Fibroblast of upper back skin (primary cell): ENCODE data around the gene RPS5.
A peak's percentile ranks its signal among the peaks of the same experiment; 100 is the strongest.
"Not testable (repeated sequence)": the region's sequence is repeated elsewhere in the genome, so short reads cannot be mapped to it uniquely, and the experiment has no call there.

Experiments
- DNase-seq: peaks from one replicate; pipeline ENCODE4 v3.0.0-alpha.2; 2013

The RPS5 gene

DNA sequence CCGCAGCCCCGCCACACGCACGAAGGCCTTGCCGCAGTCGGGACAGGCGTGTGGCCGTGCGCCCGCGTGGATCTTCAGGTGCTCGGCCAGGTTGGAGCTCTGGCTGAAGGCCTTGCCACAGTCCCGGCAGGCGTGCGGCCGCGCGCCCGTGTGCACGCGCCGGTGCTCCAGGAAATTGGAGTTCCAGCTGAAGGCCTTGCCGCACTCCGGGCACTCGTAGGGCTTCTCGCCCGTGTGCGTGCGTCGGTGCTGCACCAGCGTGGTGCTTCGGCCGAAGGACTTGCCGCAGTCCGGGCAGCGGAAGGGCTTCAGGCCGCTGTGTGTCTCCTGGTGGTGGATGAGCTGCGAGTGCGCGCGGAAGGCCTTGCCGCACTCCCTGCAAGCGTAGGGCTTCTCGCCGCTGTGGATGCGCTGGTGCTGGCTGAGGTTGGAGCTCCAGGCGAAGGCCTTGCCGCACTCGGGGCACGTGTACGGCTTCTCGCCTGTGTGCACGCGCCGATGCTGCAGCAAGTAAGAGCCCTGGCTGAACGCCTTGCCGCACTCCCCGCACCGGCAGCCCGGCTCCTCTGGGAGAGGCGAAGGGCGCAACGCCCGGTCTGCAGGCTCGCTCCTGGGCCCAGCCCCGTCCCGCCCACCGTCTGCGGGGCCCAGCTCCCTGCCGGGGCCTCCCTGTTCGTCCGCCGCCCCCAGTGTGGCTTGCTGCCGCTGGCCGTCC is 30.1 kb upstream of the RPS5 start:
- DNase-seq: peak; percentile 5

DNA sequence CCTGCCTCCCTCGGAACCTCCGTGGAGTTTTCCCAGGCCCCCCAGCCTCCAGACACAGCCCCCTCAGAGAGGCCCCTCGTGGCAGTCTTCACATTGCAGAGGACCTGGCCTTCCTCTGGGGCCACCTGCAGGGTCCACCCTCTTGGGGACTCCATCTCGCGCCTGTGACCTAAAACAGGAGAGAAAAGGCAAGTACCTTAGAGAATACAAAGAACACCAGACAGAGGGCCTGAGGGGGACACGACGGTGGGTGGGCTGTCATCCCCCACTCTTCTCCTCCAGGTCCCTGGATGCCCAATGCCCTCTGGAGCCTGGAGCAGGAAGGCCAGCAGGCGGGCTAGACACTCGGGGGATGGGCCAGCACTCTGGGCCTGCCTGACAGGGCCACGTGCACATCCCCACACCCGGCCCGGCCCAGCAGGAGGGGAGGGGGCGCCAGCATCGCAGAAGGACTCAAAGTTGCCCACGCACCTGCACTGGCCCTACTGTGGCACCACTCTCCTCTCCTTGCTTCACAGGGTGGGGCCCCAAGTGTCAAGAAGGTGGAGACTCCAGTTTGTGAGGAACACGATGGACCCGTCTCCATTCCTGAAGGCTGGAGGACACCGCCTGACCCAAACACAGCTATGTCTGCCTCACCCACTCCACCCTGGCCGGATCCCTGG is 29.5 kb upstream of the RPS5 start:
- no peak for DNase-seq

DNA sequence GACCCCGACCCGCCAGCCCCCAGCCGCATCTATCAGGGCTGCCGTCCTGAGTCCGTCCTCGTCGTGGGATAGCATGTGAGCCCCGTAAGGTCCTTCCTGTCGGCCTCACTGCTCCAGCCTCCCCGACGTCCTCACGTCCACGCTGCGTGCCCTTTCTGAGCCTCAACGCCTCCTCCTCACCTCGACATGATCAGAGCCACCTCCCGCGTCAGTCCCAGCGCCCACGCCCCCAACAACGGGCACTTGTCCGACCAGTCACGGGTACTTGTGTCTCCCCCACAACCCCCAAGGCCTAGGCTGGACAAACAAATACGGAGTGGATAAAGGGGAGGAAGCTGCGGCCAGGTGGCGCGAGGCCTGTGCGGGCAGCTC is 25.2 kb upstream of the RPS5 start:
- DNase-seq: peak; percentile 43

DNA sequence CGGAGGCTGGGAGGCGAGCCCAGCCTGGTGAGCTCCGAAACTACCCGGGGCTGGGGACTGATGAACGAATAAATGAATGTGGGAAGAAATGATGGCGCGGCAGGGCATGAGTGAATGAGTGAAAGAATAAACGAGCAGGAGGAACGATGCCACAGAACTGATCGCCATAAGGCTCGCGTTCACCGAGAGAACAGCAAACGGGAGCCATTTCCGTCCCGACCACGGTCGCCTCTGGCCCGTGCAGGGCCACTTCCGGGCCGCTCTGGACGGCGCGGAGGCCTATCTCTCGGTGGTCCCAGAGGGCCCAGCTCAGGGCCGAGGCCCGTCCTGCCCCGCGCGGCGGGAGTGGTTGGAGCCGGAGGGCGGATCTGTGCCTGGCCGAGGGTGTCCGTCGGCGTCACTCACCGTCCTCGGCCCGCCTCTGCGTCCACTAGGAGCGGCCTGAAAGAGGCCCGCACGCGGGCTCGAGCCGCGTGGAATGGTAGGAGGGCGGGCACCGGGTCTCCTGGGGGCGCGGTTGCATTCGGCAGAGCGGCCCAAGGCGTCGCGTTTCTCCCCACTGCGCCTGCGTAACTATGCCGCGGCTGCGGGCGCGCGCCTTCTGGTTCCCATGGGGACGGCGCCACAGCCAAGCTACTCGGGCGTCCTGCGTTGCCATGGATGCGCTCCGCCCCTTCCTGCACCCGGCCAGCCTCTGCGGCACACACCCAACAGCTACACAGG is 24.6 kb upstream of the RPS5 start, which contains the start of gene ZNF497:
Gene ZNF497, minus strand, starts transcription at position 480 of the 723 bp plus-strand sequence. CDS start 5,116 bp downstream, outside the sequence.
- DNase-seq: peak; percentile 95

- no peak for DNase-seq
These were observed 22.9 kb upstream of the RPS5 start for GRCh38 chr19:58364146-58364545.

DNA sequence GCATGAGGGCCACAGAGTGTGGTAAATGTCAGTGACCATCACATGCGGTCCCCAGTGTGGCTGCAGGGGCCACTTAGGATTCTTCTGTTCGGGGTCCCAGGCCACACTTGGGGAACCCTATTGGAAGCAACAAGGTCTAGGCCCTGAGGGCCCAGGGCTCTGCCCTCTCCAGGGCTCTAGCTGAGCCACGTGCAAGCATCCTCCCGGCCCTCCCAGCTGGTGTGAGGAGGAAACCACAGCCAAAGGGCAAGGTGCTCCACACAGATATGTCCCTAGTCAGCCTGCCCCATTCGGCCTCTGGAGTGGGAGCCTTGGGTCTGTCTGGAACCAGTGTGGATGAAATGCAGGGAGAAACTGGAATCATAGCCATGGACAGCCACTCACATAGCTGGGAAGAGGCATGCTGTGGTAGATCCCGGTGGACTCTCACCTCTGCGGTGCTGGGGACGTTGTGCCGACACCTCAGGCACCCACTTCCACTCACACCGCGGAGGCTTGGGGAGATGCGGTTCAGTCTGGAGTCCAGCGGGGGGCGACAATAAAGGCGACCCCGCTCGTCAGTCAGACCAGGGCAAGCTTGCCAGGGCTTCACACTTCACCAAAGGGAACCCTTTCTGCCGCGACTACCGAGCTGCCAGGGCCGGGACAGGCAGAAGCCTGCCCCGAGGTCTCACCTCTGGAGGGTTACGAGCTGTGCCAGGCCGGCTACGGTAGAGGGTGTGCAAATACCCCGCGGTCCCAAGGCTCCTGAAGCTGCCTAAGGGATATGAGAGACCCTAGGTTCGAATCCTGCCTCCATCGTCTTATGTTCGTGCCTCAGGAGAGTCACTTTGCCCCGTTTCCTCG is 20.3 kb upstream of the RPS5 start:
- no peak for DNase-seq

GRCh38 chr19:58367698-58368454 is 19.2 kb upstream of the RPS5 start:
- no peak for DNase-seq

DNA sequence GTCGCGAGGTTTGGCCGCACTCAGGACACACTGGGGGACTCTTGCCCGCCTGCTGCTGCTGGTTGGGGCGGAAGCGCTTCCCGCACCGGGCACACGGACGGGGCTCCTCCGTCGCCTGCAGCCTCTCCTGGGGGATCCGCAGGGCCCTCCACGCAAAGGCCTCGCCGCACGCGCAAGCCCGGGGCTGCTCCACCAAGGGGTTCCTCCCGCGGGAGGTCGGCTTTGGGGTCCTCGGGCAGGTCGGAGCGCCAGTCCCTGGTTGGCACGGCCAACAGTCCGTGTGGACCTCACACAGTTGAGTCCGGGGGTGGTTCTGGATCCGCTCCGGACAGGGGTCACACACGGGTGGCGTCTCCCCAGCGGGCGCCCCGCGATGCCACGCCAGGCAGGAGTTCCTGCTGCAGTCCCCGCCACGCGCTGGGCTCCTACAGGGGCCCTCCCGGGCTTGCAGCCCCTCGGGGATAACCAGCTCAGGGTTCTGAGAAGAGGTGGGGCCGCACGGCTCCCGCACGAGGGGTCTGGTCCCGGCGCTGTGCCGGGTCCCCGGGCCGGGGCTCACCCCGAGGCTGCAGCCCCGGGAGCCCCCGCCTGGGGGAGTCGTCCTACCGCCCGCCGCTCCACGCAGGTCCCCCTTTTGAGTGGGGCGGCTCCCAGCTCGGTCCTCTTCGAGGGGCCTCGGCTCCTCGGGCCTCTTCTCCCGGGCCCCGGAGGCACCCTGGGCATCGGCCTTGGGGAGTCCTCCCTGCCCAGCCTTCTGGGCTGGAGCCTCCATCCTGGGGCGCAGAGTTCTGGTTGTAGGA is 18.3 kb upstream of the RPS5 start:
- DNase-seq: no peak

DNA sequence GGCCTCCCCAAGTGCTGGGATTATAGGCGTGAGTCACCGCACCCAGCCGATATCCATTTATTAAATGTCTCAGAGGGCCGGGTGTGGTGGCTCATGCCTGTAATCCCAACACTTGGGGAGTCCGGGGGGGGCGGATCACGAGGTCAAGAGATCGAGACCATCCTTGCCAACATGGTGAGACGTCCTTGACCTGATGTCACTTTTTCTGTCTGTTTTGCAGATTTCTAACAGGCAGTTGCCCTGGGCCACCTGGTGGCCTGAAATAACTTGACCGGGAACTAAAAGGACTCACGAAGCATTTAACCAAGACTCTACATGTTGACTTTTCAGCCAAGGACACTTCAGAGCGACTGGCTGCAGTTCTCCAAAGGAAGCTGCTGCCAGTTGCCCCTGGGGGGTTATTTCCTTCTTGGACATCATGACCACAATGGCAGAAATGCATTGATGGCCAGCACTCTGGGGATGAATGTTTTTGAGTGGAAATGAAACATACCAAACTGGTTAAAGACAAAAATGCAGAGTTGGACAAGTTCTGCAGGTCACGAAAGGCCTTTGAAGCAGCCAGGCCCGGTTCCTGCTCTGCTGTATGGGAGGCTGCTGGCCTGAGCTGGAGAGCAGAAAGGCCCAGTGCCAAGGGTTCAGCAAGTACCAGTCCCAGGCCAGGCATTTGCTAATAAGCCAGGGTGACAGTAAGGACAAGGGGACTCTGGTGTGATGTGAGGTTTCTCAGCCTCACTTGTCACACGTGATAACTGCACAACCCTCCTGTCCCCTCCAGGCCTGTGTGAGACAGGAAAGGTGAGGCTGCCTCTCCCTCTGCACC is 14.5 kb upstream of the RPS5 start:
- DNase-seq: no peak

- DNase-seq: no peak
These were observed 12.9 kb upstream of the RPS5 start for GRCh38 chr19:58374200-58374599.

DNA sequence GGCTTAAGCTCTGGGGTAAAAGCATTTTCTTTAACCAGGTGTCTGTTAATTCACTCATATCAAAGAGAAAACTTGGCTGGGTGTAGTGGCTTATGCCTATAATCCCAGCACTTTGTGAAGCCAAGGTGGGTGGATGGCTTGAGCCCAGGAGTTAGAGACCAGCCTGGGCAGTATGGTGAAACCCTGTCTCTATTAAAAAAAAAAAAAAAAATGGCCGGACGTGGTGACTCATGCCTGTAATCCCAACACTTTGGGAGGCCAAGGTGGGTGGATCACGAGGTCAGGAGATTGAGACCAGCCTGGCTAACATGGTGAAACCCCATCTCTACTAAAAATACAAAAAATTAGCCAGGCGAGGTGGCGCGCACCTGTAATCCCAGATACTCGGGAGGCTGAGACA is 10.3 kb upstream of the RPS5 start:
- not testable (repeated sequence) for DNase-seq

- no peak for DNase-seq
These were observed 7.8 kb upstream of the RPS5 start for GRCh38 chr19:58379246-58379645.

GRCh38 chr19:58380037-58380661 is 6.9 kb upstream of the RPS5 start:
- no peak for DNase-seq

GRCh38 chr19:58380662-58381459 is 6.2 kb upstream of the RPS5 start, which contains the start of gene ZNF837:
ZNF837 (minus strand) TSS chr19:58381030; CDS start chr19:58369332, 11,698 bp downstream.
- DNase-seq: peak; percentile 100

- DNase-seq: no peak
These were observed 5.4 kb upstream of the RPS5 start for GRCh38 chr19:58381460-58382212.

GRCh38 chr19:58382997-58383603 is 4.0 kb upstream of the RPS5 start:
- DNase-seq: no peak

- DNase-seq: no peak
These were observed 1.7 kb upstream of the RPS5 start for GRCh38 chr19:58385313-58385890.
